ENCODE measurements around the gene OGDHL.
"Not testable (repeated sequence)": the region's sequence is repeated elsewhere in the genome, so short reads cannot be mapped to it uniquely, and the experiment has no call there.

The OGDHL gene

GRCh38 chr10:49758249-49758930 is 3.7 kb downstream of the OGDHL start:
- Histone ChIP-seq H3K36me3 (replicated peaks; ENCODE audit: low read depth, low read length) (no peaks in the 10 kb centered on the region), H3K79me2 (ENCODE audit: low read length) (no peaks in the 10 kb centered on the region), H3K27ac (ENCODE audit: low read length) (no peak overlapping the region), H3K27me3 (ENCODE audit: low read depth, low read length) (no peaks in the 10 kb centered on the region), H3K4me3 (ENCODE audit: low read length) (no peak overlapping the region), H4K20me1 (ENCODE audit: insufficient read depth, low read length) (no peaks in the 10 kb centered on the region; the same call in 1 of the 2 replicates), H3K9ac (ENCODE audit: low read length) (no peak overlapping the region), H2AFZ (ENCODE audit: low read depth, low read length) (no peak overlapping the region), H3K4me2 (ENCODE audit: low read length) (no peak overlapping the region), H3K4me1 (ENCODE audit: low read length) (peaks cover 4% of the 10 kb centered on the region; the same call in 1 of the 2 replicates), H3K9me3 (ENCODE audit: insufficient read depth, low read length) (no peaks in the 10 kb centered on the region)
- TF ChIP-seq CTCF (IDR thresholded peaks at IDR 0.05; ENCODE audit: low read depth, low read length) (no peak), EZH2phosphoT487 (IDR thresholded peaks at IDR 0.05; ENCODE audit: low read depth) (no peak)

- H3K27me3 ChIP-seq (ENCODE audit: low read depth, low read length): no peaks in the 10 kb centered on the region
- no peaks in the 10 kb centered on the region for H3K9me3 ChIP-seq (ENCODE audit: insufficient read depth, low read length)
- H3K9ac ChIP-seq (ENCODE audit: low read length): no peak overlapping the region
- TF ChIP-seq EZH2phosphoT487 (IDR thresholded peaks at IDR 0.05; ENCODE audit: low read depth) (no peak), CTCF (IDR thresholded peaks at IDR 0.05; ENCODE audit: low read depth, low read length) (no peak)
- no peaks in the 10 kb centered on the region for H3K79me2 ChIP-seq (ENCODE audit: low read length)
- no peaks in the 10 kb centered on the region for H4K20me1 ChIP-seq (ENCODE audit: insufficient read depth, low read length)
- no peak overlapping the region for H2AFZ ChIP-seq (ENCODE audit: low read depth, low read length)
- no peak overlapping the region for H3K27ac ChIP-seq (ENCODE audit: low read length)
- H3K4me2 ChIP-seq (ENCODE audit: low read length): no peak overlapping the region
- H3K4me1 ChIP-seq (ENCODE audit: low read length): peaks cover 2% of the 10 kb centered on the region; the same call in 1 of the 2 replicates
- H3K4me3 ChIP-seq (ENCODE audit: low read length): no peak overlapping the region
- H3K36me3 ChIP-seq (replicated peaks; ENCODE audit: low read depth, low read length): no peaks in the 10 kb centered on the region
Measured at GRCh38 chr10:49756641-49757040, 5.5 kb downstream of the OGDHL start.

GRCh38 chr10:49756031-49756430 is 6.1 kb downstream of the OGDHL start:
- TF ChIP-seq EZH2phosphoT487 (IDR thresholded peaks at IDR 0.05; ENCODE audit: low read depth) (no peak), CTCF (IDR thresholded peaks at IDR 0.05; ENCODE audit: low read depth, low read length) (no peak)
- Histone ChIP-seq H3K27me3 (ENCODE audit: low read depth, low read length) (no peaks in the 10 kb centered on the region), H3K36me3 (replicated peaks; ENCODE audit: low read depth, low read length) (no peaks in the 10 kb centered on the region), H3K27ac (ENCODE audit: low read length) (no peak overlapping the region), H3K4me1 (ENCODE audit: low read length) (no peaks in the 10 kb centered on the region), H3K9ac (ENCODE audit: low read length) (no peak overlapping the region), H3K4me3 (ENCODE audit: low read length) (no peak overlapping the region), H3K4me2 (ENCODE audit: low read length) (no peak overlapping the region), H3K79me2 (ENCODE audit: low read length) (no peaks in the 10 kb centered on the region), H2AFZ (ENCODE audit: low read depth, low read length) (no peak overlapping the region), H4K20me1 (ENCODE audit: insufficient read depth, low read length) (no peaks in the 10 kb centered on the region), H3K9me3 (ENCODE audit: insufficient read depth, low read length) (no peaks in the 10 kb centered on the region)

- H2AFZ ChIP-seq (ENCODE audit: low read depth, low read length); H3K4me3 ChIP-seq (ENCODE audit: low read length); H3K27ac ChIP-seq (ENCODE audit: low read length); H3K4me2 ChIP-seq (ENCODE audit: low read length); H3K79me2 ChIP-seq (ENCODE audit: low read length); H3K9ac ChIP-seq (ENCODE audit: low read length); H3K27me3 ChIP-seq (ENCODE audit: low read depth, low read length); H4K20me1 ChIP-seq (ENCODE audit: insufficient read depth, low read length); H3K4me1 ChIP-seq (ENCODE audit: low read length); H3K9me3 ChIP-seq (ENCODE audit: insufficient read depth, low read length); H3K36me3 ChIP-seq (replicated peaks; ENCODE audit: low read depth, low read length): not testable (repeated sequence)
Measured at GRCh38 chr10:49754951-49755350, 7.2 kb downstream of the OGDHL start.

Measured in OCI-LY3 (cell line).